ENCODE results near the gene KIZ.

GRCh38 chr20:21243811-21244210 lies 117.9 kb downstream of the KIZ start:
- TF ChIP-seq POLR2A (IDR thresholded peaks at IDR 0.05) = no peak
- no peak for TF ChIP-seq CTCF (IDR thresholded peaks at IDR 0.05)
